Measurements from ENCODE around the gene NPIPA1. TPM values are rescaled to one million over a fixed set of nuclear protein-coding genes. Genes with fewer than 3 reads are reported as not detected.
"Not testable (repeated sequence)": the region's sequence is repeated elsewhere in the genome, so short reads cannot be mapped to it uniquely, and the experiment has no call there.

The NPIPA1 gene
- total RNA-seq, 4 donors from 2014 or later: 69.6 to 118 (median 85.0) TPM

- DNase-seq (ENCODE audit: extremely low spot score); H3K36me3 ChIP-seq; intact Hi-C loops (cut with DNase I); H3K9me3 ChIP-seq; H3K4me3 ChIP-seq; H3K27me3 ChIP-seq: not testable (repeated sequence)
- no CpG with 5 or more reads among the region's 21 CpGs for WGBS
- peak overlapping the region in 1 of 4 donors; percentile 48 for H3K27ac ChIP-seq (replicated peaks in 1 of 4)
- H3K4me1 ChIP-seq: peaks cover 0 to 12% (median 7%) of the 10 kb centered on the region in 4 donors
Observed at GRCh38 chr16:14918504-14918903, 18.7 kb upstream of the NPIPA1 start.

DNA sequence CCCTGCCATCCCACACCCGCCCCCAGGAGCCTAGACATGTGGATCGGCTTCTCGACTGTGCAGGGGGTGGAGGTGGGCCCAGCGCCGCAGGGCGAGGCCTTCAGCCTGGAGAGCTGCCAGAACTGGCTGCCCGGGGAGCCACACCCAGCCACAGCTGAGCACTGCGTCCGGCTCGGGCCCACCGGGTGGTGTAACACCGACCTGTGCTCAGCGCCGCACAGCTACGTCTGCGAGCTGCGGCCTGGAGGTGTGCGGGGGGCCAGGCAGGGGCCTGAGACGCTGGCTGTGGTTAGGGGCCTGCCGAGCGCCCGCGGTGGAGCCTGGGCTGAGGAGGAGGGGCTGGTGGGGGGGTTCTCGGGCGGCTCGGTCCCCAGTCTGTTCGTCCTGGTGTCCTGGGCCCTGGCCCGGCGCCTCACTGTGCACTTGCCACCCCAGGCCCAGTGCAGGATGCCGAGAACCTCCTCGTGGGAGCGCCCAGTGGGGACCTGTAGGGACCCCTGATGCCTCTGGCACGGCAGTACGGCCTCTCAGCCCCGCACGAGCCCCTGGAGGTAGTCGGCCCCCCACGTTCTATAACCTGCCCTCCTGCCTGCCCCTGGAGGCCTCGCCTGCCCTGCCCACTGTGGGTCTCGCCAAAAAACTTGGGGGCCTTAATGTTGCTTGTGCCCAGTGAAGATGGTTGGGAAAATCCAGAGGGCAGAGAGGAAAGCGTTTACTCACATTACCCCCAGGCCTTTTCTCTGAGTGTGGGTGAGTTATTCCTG is 17.2 kb upstream of the NPIPA1 start:
- H3K36me3 ChIP-seq; H3K27me3 ChIP-seq; H3K9me3 ChIP-seq; H3K4me3 ChIP-seq; DNase-seq (ENCODE audit: extremely low spot score); intact Hi-C loops (cut with DNase I): not testable (repeated sequence)
- H3K27ac ChIP-seq (replicated peaks in 1 of 4): peak overlapping the region in 1 of 4 donors; percentile 15
- 83% methylated on average over 1 of the region's 41 CpGs for WGBS
- H3K4me1 ChIP-seq: peaks cover 0 to 11% (median 7%) of the 10 kb centered on the region in 4 donors

DNA sequence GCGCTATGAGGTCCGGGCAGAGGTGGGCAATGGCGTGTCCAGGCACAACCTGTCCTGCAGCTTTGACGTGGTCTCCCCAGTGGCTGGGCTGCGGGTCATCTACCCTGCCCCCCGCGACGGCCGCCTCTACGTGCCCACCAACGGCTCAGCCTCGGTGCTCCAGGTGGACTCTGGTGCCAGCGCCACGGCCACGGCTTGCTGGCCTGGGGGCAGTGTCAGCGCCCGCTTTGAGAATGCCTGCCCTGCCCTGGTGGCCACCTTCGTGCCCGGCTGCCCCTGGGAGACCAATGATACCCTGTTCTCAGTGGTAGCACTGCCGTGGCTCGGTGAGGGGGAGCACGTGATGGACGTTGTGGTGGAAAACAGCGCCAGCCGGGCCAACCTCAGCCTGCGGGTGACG is 15.0 kb upstream of the NPIPA1 start:
- H3K27me3 ChIP-seq; H3K36me3 ChIP-seq; H3K4me3 ChIP-seq; intact Hi-C loops (cut with DNase I); H3K9me3 ChIP-seq; H3K27ac ChIP-seq (replicated peaks in 1 of 4); DNase-seq (ENCODE audit: extremely low spot score): not testable (repeated sequence)
- WGBS: no CpG with 5 or more reads among the region's 27 CpGs
- peaks cover 0 to 11% (median 7%) of the 10 kb centered on the region in 4 donors for H3K4me1 ChIP-seq

DNA sequence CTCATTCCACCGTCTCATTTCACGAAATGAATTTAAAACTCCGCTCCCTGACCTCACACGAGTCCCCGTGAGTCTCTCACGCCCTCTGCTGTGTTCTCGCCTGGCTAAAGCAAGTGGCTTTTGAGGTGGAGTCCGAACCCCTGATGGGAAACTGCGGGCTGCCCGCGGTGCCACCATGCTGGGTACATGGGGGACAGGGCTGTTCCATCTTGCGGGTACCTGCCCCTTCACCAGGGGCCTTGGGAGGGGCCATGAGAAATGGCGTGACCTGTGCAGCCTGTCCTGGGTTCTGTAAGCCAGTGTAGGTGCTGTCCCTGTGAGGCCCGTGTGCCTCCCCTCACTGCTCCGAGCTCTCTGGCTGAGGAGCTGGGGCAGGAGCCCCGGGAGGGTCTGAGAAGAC is 14.3 kb upstream of the NPIPA1 start:
- not testable (repeated sequence) for H3K27ac ChIP-seq (replicated peaks in 1 of 4); H3K4me3 ChIP-seq

GRCh38 chr16:14923394-14924088 is 13.7 kb upstream of the NPIPA1 start:
- intact Hi-C loops (cut with DNase I); H3K27me3 ChIP-seq; H3K27ac ChIP-seq (replicated peaks in 1 of 4); H3K9me3 ChIP-seq; H3K4me3 ChIP-seq; DNase-seq (ENCODE audit: extremely low spot score); H3K4me1 ChIP-seq: not testable (repeated sequence)
- WGBS: no CpG with 5 or more reads among the region's 31 CpGs
- peaks cover 4 to 15% (median 4%) of the 10 kb centered on the region in 4 donors for H3K36me3 ChIP-seq

More for the DNA sequence above, 14.3 kb upstream of the NPIPA1 start:
- H3K9me3 ChIP-seq; intact Hi-C loops (cut with DNase I); H3K27me3 ChIP-seq; DNase-seq (ENCODE audit: extremely low spot score): not testable (repeated sequence)
- peaks cover under 1 to 12% (median under 1%) of the 10 kb centered on the region in 4 donors for H3K36me3 ChIP-seq
- WGBS: no CpG with 5 or more reads among the region's 16 CpGs
- H3K4me1 ChIP-seq: peaks cover 0 to 11% (median 7%) of the 10 kb centered on the region in 4 donors

DNA sequence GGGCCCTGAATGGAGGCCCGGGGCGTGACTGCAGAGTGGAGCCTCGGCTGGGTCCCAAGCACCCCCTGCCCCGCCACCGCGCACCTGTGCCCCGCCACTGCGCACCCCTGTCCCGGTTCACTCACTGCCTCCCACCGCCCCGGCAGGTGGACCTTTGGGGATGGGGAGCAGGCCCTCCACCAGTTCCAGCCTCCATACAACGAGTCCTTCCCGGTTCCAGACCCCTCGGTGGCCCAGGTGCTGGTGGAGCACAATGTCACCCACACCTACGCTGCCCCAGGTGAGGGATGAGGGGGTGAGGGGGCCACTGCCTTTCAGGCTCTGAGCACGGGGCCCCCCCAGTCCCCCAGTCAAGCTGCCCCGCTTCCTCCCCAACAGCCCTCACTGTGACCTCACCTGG is 12.9 kb upstream of the NPIPA1 start:
- H3K4me3 ChIP-seq; H3K4me1 ChIP-seq; intact Hi-C loops (cut with DNase I): not testable (repeated sequence)

DNA sequence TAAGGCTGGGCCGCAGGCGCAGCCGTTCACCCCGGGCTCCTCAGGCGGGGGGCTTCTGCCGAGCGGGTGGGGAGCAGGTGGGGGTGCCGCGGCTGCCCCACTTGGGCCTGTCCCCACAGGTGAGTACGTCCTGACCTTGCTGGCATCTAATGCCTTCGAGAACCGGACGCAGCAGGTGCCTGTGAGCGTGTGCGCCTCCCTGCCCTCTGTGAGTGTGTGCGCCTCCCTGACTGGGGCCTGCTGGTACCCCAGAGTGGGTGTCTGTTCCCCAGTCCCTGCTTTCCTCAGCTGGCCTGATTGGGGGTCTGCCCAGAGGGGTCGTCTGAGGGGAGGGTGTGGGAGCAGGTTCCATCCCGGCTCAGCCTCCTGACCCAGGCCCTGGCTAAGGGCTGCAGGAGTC is 12.3 kb upstream of the NPIPA1 start:
- no CpG with 5 or more reads among the region's 18 CpGs for WGBS
- H3K27me3 ChIP-seq: not testable (repeated sequence)

More for the DNA sequence above, 12.9 kb upstream of the NPIPA1 start:
- not testable (repeated sequence) for H3K27ac ChIP-seq (replicated peaks in 1 of 4); H3K9me3 ChIP-seq; H3K27me3 ChIP-seq; DNase-seq (ENCODE audit: extremely low spot score)
- H3K36me3 ChIP-seq: peaks cover 4 to 19% (median 4%) of the 10 kb centered on the region in 4 donors
- WGBS: no CpG with 5 or more reads among the region's 17 CpGs

DNA sequence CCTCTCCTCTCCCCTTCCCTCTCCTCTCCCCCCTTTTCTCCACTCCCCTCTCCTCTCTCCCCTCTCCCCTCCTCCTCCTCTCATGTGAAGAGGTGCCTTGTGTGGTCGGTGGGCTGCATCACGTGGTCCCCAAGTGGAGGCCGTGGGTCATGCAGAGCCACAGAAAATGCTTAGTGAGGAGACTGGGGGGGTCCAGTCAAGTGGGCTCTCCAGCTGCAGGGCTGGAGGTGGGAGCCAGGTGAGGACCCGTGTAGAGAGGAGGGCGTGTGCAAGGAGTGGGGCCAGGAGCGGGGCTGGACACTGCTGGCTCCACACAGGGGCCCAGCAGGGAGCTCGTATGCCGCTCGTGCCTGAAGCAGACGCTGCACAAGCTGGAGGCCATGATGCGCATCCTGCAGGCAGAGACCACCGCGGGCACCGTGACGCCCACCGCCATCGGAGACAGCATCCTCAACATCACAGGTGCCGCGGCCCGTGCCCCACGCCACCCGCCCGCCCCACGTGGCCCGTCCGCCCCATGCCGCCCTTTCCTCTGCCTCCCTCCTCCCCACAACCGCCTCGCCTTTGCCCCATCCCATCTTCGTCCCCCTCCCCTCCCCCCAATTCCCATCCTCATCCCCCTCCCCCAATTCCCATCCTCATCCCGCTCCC is 9.1 kb upstream of the NPIPA1 start:
- peak; percentile 77 for DNase-seq (ENCODE audit: extremely low spot score)

More for the DNA sequence above, 12.3 kb upstream of the NPIPA1 start:
- H3K27ac ChIP-seq (replicated peaks in 1 of 4); H3K9me3 ChIP-seq; DNase-seq (ENCODE audit: extremely low spot score); H3K4me1 ChIP-seq; H3K4me3 ChIP-seq; intact Hi-C loops (cut with DNase I): not testable (repeated sequence)
- H3K36me3 ChIP-seq: peaks cover 4 to 19% (median 4%) of the 10 kb centered on the region in 4 donors

GRCh38 chr16:14929176-14929575 is 8.1 kb upstream of the NPIPA1 start:
- H3K9me3 ChIP-seq; DNase-seq (ENCODE audit: extremely low spot score); H3K4me1 ChIP-seq; H3K27me3 ChIP-seq; H3K4me3 ChIP-seq; H3K27ac ChIP-seq (replicated peaks in 1 of 4); intact Hi-C loops (cut with DNase I): not testable (repeated sequence)
- H3K36me3 ChIP-seq: peaks cover 4 to 24% (median 7%) of the 10 kb centered on the region in 4 donors
- no CpG with 5 or more reads among the region's 26 CpGs for WGBS

More for the DNA sequence above, 9.1 kb upstream of the NPIPA1 start:
- H3K4me3 ChIP-seq; intact Hi-C loops (cut with DNase I); H3K27ac ChIP-seq (replicated peaks in 1 of 4); H3K27me3 ChIP-seq; H3K9me3 ChIP-seq; H3K4me1 ChIP-seq: not testable (repeated sequence)
- peaks cover 4 to 28% (median 7%) of the 10 kb centered on the region in 4 donors for H3K36me3 ChIP-seq
- WGBS: 71% methylated on average over 10 of the region's 31 CpGs

DNA sequence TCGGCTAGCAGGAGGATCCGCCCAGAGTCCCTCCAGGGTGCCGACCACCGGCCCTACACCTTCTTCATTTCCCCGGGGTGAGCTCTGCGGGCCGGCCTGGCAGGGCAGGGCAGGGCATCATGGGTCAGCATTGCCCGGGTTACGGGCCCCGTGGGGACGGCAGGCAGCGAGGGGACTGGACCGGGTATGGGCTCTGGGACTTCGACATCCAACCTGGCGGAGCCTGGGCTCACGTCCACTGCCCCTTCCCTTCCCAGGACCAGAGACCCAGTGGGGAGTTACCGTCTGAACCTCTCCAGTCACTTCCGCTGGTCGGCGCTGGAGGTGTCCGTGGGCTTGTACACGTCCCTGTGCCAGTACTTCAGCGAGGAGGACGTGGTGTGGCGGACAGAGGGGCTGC is 7.0 kb upstream of the NPIPA1 start:
- H3K27ac ChIP-seq (replicated peaks in 1 of 4); H3K9me3 ChIP-seq; DNase-seq (ENCODE audit: extremely low spot score); H3K27me3 ChIP-seq; intact Hi-C loops (cut with DNase I); H3K4me1 ChIP-seq; H3K4me3 ChIP-seq: not testable (repeated sequence)
- H3K36me3 ChIP-seq: peaks cover 4 to 24% (median 9%) of the 10 kb centered on the region in 4 donors
- no CpG with 5 or more reads among the region's 25 CpGs for WGBS

GRCh38 chr16:14930971-14931370 is 6.3 kb upstream of the NPIPA1 start:
- H3K27ac ChIP-seq (replicated peaks in 1 of 4); H3K4me3 ChIP-seq; intact Hi-C loops (cut with DNase I); H3K27me3 ChIP-seq; DNase-seq (ENCODE audit: extremely low spot score); H3K9me3 ChIP-seq; H3K4me1 ChIP-seq: not testable (repeated sequence)
- WGBS: no CpG with 5 or more reads among the region's 19 CpGs
- peaks cover 4 to 27% (median 10%) of the 10 kb centered on the region in 4 donors for H3K36me3 ChIP-seq

Measured in esophagus muscularis mucosa (tissue), 4 donors.